Measurements from ENCODE around the gene UQCC5. TPM values are rescaled to one million over a fixed set of nuclear protein-coding genes. Genes with fewer than 3 reads are reported as not detected.

UQCC5 gene
- polyA plus RNA-seq, 3 donors: 11.3 to 34.4 (median 21.4) TPM

DNA sequence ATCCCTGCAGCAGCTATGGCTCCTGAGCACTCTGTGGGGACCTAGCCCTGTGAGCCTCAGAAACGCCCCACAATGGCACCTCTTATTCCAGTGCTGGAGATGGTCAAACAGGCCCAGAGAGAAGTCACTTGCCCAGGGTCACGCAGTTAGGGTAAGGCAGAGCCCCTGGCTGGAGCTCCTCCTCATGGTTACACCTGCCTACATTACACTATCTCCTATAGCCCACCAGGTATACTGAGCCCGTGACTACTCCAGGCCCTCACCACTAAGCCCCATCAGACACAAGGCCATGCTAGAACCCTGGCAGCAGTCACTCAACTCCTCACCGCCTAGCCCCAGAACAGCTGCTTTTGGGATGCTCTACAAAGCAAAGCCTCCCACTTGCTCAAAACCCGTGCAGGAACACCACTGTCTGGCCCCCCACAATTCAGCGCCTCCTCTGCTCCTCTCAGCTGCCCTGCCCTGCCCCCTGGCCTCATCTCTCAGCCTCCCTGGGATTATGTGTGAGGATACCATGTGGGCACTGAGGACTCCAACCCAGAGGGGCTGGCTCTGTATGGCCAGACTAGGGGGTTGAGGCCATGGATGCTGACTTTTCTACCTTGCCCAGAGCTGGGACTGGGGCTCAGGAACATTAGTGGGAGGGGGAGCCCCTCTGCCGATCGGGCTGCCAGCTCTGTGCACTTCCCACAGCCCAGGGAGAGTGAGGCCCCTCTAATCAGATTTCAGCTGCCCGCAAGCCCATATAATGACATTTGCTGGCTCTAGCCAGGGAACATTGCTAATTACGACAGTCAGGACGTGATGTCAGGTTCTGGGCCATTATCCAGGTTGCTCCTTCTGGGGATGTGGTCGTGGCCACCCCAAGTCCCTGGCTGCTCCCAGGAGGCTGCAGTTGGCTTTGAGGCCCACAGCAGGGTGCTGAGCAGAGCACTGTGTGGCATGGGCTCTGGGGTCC is 6.8 kb upstream of the UQCC5 start:
- WGBS, 3 donors: 57 to 77% (median 63%) methylated on average over 12 of the region's 12 CpGs
- no peak overlapping the region for H3K27ac ChIP-seq (ENCODE audit: low read depth, low read length)

DNA sequence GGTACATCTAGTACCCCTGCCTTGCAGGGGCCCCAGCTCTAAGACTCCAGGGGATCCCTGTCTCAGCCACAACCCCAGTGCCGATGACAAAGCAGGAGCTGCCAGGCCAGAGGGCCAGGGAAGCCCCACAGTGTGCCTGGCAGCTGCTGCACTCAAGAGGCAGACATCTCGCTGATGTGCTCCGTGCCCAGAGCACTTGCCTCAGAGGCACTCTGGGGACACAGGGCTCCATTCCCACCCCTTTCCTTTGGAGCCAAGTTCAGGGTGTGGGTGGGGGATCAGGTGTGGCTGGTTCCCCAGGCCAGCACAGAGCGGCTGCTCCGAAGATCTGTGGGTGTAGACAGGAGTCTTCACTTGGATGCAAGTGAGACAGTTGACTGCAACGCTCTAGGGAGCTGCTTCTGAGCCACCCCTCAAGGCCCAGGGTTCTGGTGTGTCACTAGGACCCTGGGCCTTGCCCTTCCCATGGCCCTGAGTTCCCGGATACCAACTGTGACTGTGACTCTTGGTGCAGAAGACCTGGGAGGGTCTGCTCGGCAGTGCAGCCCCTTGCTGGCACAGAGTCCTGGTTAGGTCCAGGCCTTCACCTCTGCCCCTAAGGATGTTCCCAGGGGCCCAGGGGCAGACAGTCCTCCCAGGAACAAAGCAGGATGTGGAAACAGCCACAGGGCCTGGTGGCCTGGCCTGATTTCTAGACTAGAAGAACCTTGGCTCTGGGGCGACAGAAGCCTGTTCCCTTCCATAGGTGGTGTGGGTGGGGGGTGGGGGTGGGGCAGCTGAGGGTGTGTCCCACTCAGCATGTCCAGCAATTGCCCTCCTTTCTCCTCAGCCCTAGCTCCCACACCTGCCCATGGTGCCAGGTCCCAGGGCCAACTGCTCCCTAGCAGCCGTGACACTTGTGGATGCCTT is 5.2 kb upstream of the UQCC5 start:
- WGBS, 3 donors: 80 to 91% (median 83%) methylated on average over 10 of the region's 10 CpGs
- H3K27ac ChIP-seq (ENCODE audit: low read depth, low read length): no peak overlapping the region

DNA sequence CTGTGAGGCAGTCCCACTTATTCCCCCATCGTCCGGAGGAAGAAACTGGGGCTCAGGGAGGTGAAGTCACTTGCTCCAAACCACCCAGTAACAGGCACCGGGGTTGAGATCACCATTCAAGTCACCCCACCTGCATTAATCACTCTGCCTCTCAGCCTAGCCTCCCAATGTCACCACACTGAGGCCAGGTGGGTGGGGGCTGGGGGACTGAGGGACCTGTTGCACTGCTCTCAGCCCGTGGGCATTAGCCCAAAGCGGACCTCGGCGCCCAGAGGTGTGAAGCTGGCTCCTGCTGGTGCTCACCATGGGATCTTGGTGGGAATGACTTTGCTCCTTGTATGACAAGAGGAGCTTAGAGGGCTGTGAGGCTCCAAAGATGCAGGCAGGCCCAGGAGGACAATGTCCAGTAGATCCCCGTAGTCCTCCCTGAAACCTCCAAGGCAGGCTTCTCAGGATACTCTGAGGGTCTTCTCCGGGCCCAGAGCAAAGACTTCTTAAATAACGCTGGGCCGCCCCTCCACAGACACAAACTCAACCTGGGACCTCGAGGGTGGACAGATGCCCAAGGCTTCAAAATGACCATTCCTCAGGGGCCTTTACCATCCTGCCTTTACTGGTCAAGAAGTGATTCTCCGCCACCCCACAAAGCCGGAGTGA is 4.4 kb upstream of the UQCC5 start:
- H3K27ac ChIP-seq (ENCODE audit: low read depth, low read length): no peak overlapping the region
- 80 to 89% (median 87%) methylated on average over 14 of the region's 14 CpGs for WGBS, 3 donors

DNA sequence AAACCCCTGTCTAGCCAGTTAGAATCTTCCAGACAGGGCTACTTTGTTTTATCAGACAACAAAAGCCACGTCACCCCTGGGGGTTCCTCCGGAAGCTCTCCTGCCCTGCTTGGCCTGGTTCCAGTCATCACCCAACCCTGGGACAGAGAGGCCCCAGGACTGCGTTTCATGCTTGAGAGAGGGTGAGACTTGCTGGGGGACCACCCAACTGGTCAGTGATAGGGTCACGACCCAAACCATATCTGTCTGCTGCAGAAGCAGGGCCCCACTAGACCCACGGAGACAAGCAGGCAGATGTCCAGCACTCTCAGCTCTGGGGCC is 3.9 kb upstream of the UQCC5 start:
- H3K27ac ChIP-seq (ENCODE audit: low read depth, low read length): no peak overlapping the region
- 28 to 75% (median 34%) methylated on average over 5 of the region's 5 CpGs for WGBS, 3 donors

DNA sequence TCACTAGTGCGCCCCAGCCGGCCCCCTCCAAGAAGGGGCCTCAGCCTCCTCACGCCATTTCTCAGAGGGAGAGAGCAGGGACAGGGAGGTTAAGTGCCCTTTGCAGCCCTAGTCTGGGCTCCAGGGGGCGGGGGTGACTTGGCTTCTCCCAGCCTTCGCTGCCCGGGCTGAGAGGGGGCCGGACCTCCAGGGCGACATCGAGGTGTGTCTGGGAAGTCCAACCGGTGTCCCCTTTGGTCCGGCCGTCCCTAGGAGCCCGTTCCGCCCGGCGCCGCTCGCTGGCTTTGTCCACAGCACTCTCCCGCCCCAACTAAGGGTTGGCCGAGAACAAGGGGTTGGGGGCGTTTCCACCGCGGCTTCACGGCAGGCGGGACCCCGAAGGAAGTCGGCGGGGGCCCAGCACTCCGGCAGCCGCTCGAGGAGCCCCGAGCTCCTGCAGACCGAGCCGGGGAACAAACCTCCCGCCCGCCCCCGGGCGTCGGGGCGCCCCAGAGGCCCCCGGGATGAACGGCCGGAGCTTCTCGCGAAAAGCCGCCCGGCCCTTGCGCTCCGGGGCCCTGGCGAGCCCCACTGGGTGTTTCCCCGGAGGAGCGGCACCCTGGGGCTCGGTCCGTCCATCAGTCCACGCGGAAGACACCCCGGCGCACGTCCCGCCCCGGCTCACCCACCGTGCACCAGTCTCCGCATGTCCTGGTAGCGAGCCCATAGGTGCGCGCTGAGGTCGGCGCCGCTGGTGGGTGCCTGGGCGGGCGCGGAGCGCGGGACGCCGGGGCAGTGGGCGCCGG is 3.4 kb upstream of the UQCC5 start:
- no peak overlapping the region for H3K27ac ChIP-seq (ENCODE audit: low read depth, low read length)
- 3 to 10% (median 3%) methylated on average over 59 to 78 of the region's 78 CpGs for WGBS, 3 donors

DNA sequence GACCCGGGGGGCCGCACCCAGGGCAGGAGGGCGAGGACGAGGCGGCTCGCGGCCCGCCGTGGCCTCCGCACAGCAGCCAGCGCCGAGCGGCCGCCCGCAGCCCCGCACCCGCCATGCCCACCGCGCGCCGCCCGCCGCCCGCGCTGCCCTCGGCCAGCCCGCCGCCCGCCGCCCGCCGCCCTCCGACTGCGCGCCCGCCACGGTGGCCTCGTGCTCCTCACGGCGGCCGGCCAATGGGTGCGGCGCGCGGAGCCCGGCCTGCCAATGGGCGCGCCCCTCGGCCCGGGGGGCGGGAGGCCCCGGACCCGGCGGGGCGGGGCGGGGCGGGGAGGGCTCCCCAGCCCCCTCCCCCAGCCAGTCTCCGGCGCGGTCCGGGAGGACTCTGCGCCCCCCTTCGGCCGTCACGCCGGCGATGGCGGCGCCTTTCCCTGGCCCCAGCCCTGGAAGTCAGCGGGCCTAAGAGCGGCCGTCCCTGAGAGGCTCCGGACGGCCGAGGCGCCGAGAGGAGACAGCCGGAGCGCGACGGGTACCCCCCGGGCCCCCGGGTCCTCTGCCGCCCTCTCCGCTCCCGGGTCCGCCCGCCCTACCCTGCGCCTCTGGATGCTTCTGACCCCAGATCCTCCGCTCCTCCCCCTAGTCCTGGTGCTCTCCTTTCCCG is 2.7 kb upstream of the UQCC5 start, which contains the start of gene NT5DC2:
NT5DC2 (minus strand) TSS at position 235 of the 658 bp plus-strand sequence; CDS start at position 115, 120 bp downstream.
- WGBS, 3 donors: 2 to 7% (median 2%) methylated on average over 13 to 89 of the region's 91 CpGs
- no peak within 1 kb of the TSS for H3K27ac ChIP-seq (ENCODE audit: low read depth, low read length)

DNA sequence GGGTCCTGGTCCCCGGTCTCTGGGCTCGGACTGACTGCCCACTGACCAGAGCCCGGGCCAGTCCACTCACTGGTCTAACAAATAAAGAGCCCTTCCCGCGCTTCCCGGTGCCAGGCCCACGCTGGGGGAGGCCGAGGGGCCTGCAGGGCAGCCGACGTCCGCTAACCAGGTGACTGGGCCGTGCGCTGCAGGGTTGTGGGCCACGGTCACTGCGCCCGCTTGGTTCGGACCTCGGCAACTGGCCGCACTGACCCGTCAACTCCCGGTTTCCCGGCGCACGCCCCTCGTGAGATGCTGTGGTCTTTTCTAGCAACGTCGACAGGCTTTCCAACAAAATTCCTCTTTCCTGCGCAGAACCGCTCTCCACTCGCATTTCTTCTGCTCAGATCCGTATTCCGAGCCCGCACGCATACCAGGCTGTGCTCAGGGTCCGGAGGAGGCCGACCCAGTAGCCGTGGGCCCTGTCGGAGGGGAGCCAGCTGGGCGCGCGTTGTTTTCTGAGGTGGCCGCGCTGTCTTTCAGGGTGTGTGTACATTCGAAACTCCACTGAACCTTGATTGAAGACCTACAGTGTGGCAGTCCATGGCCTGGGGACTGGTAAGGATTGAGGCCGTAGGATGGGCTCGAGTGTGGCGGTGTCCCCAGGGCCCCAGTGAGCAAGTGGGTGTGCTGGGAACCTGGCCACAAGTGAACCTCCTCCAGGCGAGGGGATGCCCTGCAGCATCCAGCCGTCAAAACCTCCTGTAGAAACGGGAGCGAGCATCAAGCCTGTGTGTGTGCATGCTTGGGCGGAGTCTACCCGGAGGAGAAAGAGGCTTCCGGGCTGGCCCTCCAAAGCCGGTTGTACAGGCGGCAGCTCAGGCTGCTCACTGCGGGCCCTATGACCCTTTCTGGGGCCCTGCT is 1.9 kb upstream of the UQCC5 start:
- WGBS, 3 donors: 60 to 67% (median 67%) methylated on average over 54 to 57 of the region's 57 CpGs
- no peak overlapping the region for H3K27ac ChIP-seq (ENCODE audit: low read depth, low read length)

DNA sequence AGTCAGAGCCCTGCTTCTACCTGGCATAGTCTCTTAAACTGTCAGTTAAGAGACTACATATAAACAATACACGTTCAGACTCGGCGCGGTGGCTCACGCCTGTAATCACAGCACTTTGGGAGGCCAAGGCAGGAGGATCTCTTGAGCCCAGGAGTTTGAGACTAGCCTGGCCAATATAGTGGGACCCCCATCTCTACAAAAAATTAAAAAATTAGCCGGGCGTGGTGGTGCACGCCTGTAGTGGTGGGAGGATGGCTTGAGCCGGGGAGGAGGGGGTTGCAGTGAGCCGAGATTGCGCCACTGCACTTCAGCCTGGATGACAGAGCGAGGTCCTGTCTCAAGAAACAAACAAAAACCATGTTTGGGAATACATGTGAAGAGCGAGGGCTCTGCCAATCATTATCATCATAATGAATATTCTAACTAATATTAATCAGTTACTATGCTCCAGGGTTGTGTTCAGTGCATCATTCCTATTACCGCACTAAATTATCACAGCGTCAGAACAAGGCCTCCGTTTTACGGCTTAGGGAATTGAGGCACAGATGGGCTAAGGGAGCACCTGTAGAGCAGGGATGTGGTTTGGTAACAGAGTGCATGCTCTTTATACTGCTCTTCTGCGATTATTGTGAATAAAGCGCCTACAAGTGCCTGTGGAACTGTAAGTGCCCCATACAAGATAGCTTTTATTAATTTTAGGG is 844 bp upstream of the UQCC5 start:
- H3K27ac ChIP-seq (ENCODE audit: low read depth, low read length): no peak overlapping the region
- WGBS, 3 donors: 90 to 92% (median 91%) methylated on average over 19 of the region's 19 CpGs

DNA sequence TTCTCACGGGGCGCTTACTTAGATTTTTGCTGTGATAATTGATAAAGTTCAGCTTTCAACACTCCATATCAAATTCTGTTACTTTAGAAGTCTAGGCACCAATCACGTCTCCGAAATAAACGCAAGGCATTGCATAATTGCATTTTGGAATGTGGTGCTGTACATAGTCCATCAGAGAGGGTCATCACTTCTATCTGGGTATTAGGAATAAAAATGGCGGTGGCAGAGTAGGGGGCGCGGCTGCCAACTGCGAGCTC is 365 bp upstream of the UQCC5 start:
- WGBS, 3 donors: 10 to 15% (median 12%) methylated on average over 9 of the region's 9 CpGs

DNA sequence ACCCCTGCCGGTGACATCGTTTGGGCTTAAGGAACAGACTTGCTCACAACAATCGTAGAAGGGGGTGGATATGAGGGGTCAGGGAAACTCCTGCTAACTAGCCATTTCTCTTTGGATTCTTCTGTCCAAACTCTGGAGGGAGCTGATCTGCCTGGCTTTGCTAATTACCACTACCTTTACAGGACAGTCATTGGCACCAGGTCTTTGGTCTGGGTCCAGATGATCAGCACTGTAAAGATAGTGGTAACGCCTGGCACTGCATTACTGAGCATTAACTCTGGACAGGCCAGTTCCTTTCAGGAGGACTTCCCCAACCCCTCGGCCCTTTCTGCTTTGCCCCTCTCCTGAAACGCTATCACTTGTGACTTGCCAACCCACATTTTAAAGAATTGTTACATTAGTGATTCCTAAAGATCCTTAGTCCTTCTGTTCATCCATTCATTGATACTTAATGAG is 788 bp downstream of the UQCC5 start:
- 1 to 4% (median 2%) methylated on average over 6 of the region's 6 CpGs for WGBS, 3 donors
- peak overlapping the region; percentile 0 for H3K27ac ChIP-seq (ENCODE audit: low read depth, low read length)

More for the DNA sequence above, 365 bp upstream of the UQCC5 start:
- no peak overlapping the region for H3K27ac ChIP-seq (ENCODE audit: low read depth, low read length)

DNA sequence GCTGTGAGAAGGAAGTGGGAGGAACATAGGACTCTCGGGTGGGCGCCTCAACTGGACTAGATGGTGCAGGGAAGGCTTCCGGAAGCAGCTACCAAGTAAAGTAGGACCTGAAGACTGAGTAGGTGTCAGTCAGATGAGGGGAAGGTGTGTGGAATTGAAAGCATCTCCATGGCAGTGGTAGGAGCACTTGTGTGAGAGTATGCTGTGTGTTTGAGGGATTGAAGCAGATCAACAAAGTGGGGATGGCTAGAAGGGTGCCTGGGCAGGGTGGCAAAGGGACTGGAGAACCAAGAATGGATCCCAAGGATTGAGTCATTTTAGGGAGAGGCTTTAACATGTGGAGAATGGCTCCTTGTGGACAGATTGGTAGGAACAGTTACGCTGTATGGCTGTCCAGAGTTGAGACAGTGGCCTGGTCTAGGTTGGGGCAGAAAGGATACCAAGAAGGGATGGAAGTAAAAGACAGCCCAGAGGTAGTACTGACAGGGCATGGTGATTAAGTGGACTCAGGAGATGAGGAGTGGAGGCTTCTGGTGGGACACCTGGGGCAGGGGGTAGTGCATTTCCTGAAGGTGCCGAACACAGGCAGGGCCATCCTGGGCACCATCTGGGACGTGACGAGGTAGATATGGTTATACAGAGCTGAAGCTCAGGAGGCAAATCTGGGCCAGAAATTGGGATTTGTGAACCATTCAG is 1.5 kb downstream of the UQCC5 start:
- no peak overlapping the region for H3K27ac ChIP-seq (ENCODE audit: low read depth, low read length)
- WGBS, 3 donors: 71 to 84% (median 80%) methylated on average over 7 of the region's 7 CpGs

DNA sequence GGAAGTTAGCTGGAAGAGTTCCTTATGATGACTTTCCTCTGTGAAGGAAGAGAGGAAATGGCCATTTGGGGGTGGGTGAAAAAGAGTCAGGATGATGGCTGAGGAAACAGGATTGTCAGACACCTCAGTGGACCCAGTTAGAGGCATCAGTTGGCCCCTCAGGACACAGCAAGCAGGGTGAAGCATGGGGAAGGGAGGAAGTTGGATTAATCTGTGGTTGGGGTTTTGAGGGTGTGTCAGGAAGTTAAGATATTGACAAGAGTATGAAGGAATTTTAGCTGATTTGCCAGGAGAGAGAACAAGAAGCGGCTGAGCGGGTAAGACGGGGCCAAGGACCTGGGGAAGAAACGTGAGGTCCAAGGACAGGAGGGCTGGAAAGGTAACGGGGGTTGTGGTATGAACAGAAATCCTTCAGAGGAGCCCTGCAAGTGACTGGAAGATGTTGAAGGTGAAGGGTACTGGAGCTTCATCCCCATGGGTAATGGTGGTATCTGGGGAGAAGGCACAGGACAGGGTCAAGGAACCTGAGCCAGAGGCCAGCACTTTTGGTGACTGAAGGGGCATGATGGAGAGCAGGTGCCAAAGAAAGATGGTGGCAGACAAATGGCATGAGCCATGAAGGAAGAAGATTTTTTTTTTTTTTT is 2.7 kb downstream of the UQCC5 start:
- WGBS, 3 donors: 64 to 77% (median 73%) methylated on average over 5 of the region's 5 CpGs

DNA sequence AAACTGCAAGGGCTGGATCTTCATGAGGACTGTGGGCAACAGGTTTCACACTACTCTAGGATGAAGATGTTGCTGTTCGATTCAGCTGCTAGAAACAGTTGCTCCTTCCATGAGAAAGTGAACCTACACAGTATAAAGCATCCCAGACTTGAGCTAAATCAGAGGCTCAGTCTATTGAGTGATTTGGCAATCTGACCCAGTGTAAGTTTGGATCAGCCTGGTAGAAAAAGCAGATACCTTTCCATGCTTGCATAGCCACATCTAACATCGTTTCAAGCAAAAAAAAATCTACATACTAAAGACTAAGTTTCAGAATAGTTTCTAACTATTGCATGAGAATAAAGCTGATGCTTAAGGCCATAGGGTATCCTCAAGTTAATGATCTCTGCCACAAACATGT is 4.6 kb downstream of the UQCC5 start:
- H3K27ac ChIP-seq (ENCODE audit: low read depth, low read length): no peak overlapping the region
- WGBS, 3 donors: 80 to 84% (median 83%) methylated on average over 2 of the region's 2 CpGs

More for the DNA sequence above, 2.7 kb downstream of the UQCC5 start:
- H3K27ac ChIP-seq (ENCODE audit: low read depth, low read length): no peak overlapping the region

DNA sequence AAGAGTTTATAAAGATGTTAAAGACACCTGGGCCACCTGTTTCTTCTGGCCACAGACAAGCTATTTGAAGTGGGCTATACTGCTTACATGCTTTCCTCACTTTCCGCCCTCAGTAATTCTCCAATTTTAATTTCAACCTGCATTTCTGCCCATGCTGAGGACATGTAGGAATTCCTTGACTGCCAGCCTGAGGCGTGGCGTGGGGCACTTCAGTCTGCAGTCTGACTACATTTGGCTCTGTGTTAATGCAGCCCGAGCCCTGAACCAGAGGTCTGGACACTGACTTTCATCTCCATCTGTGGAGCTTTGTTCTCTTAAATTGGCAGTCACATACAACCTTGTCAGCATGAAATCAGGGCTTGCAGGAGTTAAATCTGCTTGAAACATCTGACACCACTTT is 8.5 kb downstream of the UQCC5 start:
- WGBS, 3 donors: 90 to 92% (median 91%) methylated on average over 4 of the region's 4 CpGs
- no peak overlapping the region for H3K27ac ChIP-seq (ENCODE audit: low read depth, low read length)

Data from adipose tissue (tissue), 3 donors.